Lung (tissue), 12 donors: Measurements from ENCODE around the gene ARID1B. TPM values are rescaled to one million over a fixed set of nuclear protein-coding genes. Genes with fewer than 3 reads are reported as not detected.

Source experiments
- ATAC-seq: fragments of 200-7000 bp; cut with Tn5 transposase; one replicate; pipeline ENCODE4 v1.9.1; 2020; ENCODE audit warnings: moderate number of reproducible peaks; ENCODE audit not compliant: insufficient read depth, low FRiP score
- DNase-seq, 3 donors: peaks; one replicate each; pipeline ENCODE4 v3.0.0-alpha.2; 2013 to 2017
- H3K27ac ChIP-seq, 2 donors: one replicate each; pipeline ENCODE4 v1.5.1; 2013; ENCODE audit warnings: mild to moderate bottlenecking in 2 of 2, moderate library complexity in 2 of 2, control low read depth in 1 of 2, inconsistent platforms in 1 of 2, low read depth in 1 of 2, low read length in 1 of 2
- H3K27me3 ChIP-seq, 3 donors: one replicate each; pipeline ENCODE4 v1.5.1; 2013; ENCODE audit warnings: low read length in 2 of 3; ENCODE audit not compliant: control insufficient read depth in 3 of 3, insufficient read depth in 3 of 3
- H3K36me3 ChIP-seq, 4 donors: one replicate each; pipeline ENCODE4 v1.5.1; 2013; ENCODE audit warnings: low read length in 4 of 4, mild to moderate bottlenecking in 1 of 4, moderate library complexity in 1 of 4; ENCODE audit not compliant: control insufficient read depth in 4 of 4, insufficient read depth in 4 of 4
- H3K4me1 ChIP-seq, 5 donors: one replicate each; pipeline ENCODE4 v1.5.1; 2013; ENCODE audit warnings: low read length in 5 of 5, mild to moderate bottlenecking in 2 of 5, moderate library complexity in 1 of 5; ENCODE audit not compliant: control insufficient read depth in 5 of 5, insufficient read depth in 5 of 5
- H3K4me3 ChIP-seq: one replicate; pipeline ENCODE4 v1.5.1; 2013; ENCODE audit warnings: mild to moderate bottlenecking, control low read depth, moderate library complexity
- H3K9ac ChIP-seq, 2 donors: one replicate each; pipeline ENCODE4 v1.5.1; 2013; ENCODE audit warnings: low read length in 2 of 2, control low read depth in 1 of 2; ENCODE audit not compliant: insufficient read depth in 1 of 2
- H3K9me3 ChIP-seq, 4 donors: one replicate each; pipeline ENCODE4 v1.5.1; 2013; ENCODE audit warnings: low read length in 3 of 4, mild to moderate bottlenecking in 1 of 4, moderate library complexity in 1 of 4; ENCODE audit not compliant: control insufficient read depth in 4 of 4, insufficient read depth in 3 of 4
- CTCF ChIP-seq: IDR thresholded peaks from 2 replicates; pipeline ENCODE4 v1.5.1; 2012; ENCODE audit warnings: mild to moderate bottlenecking; ENCODE audit errors: control extremely low read depth, extremely low read depth
- WGBS, 2 donors: extraction: QIAGEN DNeasy Blood & Tissue Kit; methylation state at CpG; one replicate each; pipeline ENCODE4 v1.1.7; 2013; 5-methylcytosine and 5-hydroxymethylcytosine counted together
- polyA plus RNA-seq, 2 donors: library from polyadenylated mRNA; stranded (reverse); fragments of 200-250 nt; gene quantifications; one replicate each; pipeline ENCODE4 v1.2.1, GENCODE V29; 2013
- total RNA-seq, 2 donors: library from RNA; depleted of rRNA in 1 of 2; stranded (reverse); fragments of >200 nt in 1 of 2; gene quantifications; one replicate each; pipeline ENCODE4 v1.2.1, GENCODE V29; 2014 to 2021
- donor health status: control.
- donor health status: control.
- donor health status: Bipolar disorder and iron deficiency.
- donor health status: healthy.
- donor health status: DM: yes; HTN: yes; CAD: no.

ARID1B gene
- total and polyA plus RNA-seq, 4 donors = 10.5 to 239 (median 50.9) TPM

- DNase-seq (no peak), ATAC-seq (no peak)
- TF ChIP-seq CTCF = no peak
- 86 to 89% methylated on average over 1 of the region's 1 CpG for WGBS, 2 donors
- H3K9me3 ChIP-seq = no peaks in the 10 kb centered on the region
- H3K9ac ChIP-seq = no peak overlapping the region
- peaks cover 0 to 4% (median 1%) of the 10 kb centered on the region in 4 donors for H3K36me3 ChIP-seq
- no peak overlapping the region for H3K27ac ChIP-seq
- H3K4me3 ChIP-seq = no peak overlapping the region
- no peaks in the 10 kb centered on the region for H3K27me3 ChIP-seq
- peaks cover 0 to 8% (median 0%) of the 10 kb centered on the region in 5 donors for H3K4me1 ChIP-seq
Measured at GRCh38 chr6:156910938-156911337, 133.8 kb downstream of the ARID1B start.

GRCh38 chr6:156911581-156911980 is 134.4 kb downstream of the ARID1B start:
- H3K4me1 ChIP-seq = peaks cover 0 to 8% (median 3%) of the 10 kb centered on the region in 5 donors
- DNase-seq (no peak), ATAC-seq (no peak)
- H3K9ac ChIP-seq = no peak overlapping the region
- H3K27me3 ChIP-seq = no peaks in the 10 kb centered on the region
- 69 to 78% methylated on average over 2 of the region's 2 CpGs for WGBS, 2 donors
- TF ChIP-seq CTCF = no peak
- no peaks in the 10 kb centered on the region for H3K9me3 ChIP-seq
- no peak overlapping the region for H3K27ac ChIP-seq
- H3K4me3 ChIP-seq = no peak overlapping the region
- H3K36me3 ChIP-seq = peaks cover 0 to 5% (median 1%) of the 10 kb centered on the region in 4 donors

- ATAC-seq (no peak), DNase-seq (no peak)
- no peak overlapping the region for H3K9ac ChIP-seq
- H3K4me1 ChIP-seq = peaks cover 0 to 11% (median 4%) of the 10 kb centered on the region in 5 donors
- no peaks in the 10 kb centered on the region for H3K27me3 ChIP-seq
- H3K36me3 ChIP-seq = peaks cover 0 to 7% (median 1%) of the 10 kb centered on the region in 4 donors
- no peak overlapping the region for H3K4me3 ChIP-seq
- no peak overlapping the region for H3K27ac ChIP-seq
- TF ChIP-seq CTCF = no peak
- no peaks in the 10 kb centered on the region for H3K9me3 ChIP-seq
Measured at GRCh38 chr6:156912431-156912830, 135.3 kb downstream of the ARID1B start.

GRCh38 chr6:156914181-156914580 is 137.0 kb downstream of the ARID1B start:
- no peak overlapping the region for H3K9ac ChIP-seq
- 94 to 95% methylated on average over 7 of the region's 7 CpGs for WGBS, 2 donors
- no peak overlapping the region for H3K27ac ChIP-seq
- no peak overlapping the region for H3K4me3 ChIP-seq
- H3K36me3 ChIP-seq = peaks cover 0 to 7% (median 1%) of the 10 kb centered on the region in 4 donors
- H3K9me3 ChIP-seq = no peaks in the 10 kb centered on the region
- DNase-seq = no peak
- no peak for ATAC-seq
- no peak for TF ChIP-seq CTCF
- H3K27me3 ChIP-seq = no peaks in the 10 kb centered on the region
- H3K4me1 ChIP-seq = peaks cover 4 to 13% (median 5%) of the 10 kb centered on the region in 5 donors
